GM18517 (cell line): Measurements from ENCODE around the gene USP6NL.
A peak's percentile ranks its signal among the peaks of the same experiment; 100 is the strongest.
"Not testable (repeated sequence)": the region's sequence is repeated elsewhere in the genome, so short reads cannot be mapped to it uniquely, and the experiment has no call there.

Experiments
- ATAC-seq: cut with Tn5 transposase; IDR thresholded peaks from one replicate; pipeline ENCODE4 v1.9.1; 2021; ENCODE audit warnings: mild to moderate bottlenecking, moderate library complexity; ENCODE audit not compliant: unreplicated experiment

USP6NL gene

DNA sequence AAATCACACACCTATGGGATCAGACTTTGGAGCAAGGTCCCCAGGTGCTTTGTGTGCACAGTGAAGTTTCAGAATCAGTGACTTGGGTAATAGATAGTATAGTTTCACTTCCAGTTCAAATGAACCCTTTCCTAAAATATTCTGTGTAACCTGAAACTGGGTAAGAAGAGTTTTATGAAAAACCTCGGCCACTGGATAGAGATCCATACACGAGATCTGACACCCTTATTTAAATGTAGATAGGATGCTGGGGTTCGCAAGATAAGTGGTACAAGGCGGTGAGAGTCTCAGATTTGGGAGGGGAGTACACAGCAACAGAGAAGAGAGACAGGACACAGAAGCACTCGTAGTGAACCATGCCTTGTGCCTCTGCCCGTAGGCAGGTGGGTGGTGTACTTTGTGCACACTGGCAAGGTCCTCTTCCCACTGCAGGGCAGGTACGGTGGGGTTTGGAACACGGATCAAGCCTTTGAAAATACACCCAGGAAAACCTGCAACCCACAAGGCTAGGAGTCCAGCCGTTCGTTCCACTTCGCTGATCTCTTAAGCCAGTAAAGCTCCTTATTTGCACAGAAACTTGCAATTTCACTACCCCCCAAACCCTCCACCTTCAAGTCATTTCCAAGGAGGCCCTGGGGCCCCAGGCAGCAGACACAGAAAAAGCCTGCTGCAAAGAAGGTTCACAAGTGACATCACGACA is 162.8 kb downstream of the USP6NL start:
- peak; percentile 94 for ATAC-seq

DNA sequence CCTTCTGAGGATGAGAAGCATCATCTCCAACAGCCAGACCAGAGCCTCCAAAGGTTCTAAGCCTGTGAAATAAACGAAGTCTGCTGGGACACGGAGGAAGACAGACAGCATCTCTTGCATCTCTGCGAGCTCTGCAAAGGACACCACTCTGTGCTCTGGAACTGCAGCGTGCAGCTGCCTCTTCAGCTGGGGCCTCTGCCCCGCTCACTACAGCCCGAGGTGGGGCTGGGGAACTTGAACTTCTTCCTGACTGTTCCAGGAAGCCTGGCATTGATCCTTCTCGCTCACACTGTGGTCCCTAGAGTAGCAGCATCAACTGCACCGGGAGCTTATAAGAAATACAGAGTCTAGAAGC is 163.3 kb downstream of the USP6NL start:
- ATAC-seq = peak; percentile 42

DNA sequence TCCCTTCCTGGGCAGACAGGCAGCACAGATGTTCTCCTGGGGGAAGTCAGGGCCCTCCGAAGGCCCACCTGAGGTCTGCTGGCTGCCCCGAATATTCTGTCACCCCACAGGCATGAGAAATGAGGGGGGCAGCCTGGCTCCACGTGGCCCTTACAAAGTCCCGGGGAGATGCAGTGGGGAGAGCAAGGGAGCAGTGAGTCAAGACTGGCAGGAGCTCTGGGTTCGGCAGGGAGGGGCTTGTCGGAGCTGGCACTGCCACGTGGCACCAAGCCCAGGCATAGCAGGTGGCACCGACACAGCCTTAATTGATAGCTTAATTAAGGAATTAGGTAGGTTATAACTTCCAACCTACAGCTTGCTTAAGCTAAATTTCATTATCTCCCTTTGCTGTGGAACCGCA is 163.9 kb downstream of the USP6NL start:
- ATAC-seq = no peak

DNA sequence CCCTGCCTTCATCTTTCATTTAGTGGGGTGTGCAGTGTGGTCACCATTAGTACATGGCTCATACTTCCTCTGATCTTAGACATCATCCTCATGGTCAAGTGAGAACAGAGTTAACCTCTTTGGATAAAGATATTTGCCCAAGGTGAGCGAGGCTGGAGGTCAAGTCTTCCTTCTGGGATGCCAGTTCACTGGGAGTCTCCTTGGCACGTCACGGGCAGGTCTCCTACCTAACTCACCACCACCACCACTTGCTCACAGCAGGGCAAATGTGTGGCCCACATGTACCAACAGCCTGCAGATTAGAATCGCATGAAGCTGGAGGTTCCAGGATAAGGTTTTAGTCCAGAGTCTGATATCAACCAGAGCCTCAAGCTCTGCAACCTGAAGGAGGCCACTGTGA is 164.6 kb downstream of the USP6NL start:
- ATAC-seq = no peak

DNA sequence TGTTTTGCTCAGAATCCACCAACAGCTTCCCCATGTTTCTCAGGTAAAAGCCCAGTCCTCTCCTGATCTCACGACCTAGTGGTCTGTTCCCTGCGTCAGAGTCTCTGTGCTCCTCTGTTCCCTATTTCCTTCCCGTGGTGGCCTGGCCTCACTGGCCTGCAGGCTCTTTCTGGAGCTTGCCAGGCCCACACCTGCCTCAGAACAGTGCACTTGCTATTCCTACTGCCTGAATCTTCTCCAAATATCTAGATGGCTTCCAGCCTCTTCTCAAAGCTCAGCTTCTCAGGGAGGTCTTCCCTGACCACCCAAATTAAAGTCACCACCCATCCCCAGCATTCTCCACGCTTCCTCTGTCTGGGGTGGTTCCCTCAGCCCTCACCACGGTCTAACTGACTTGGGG is 165.3 kb downstream of the USP6NL start:
- no peak for ATAC-seq

DNA sequence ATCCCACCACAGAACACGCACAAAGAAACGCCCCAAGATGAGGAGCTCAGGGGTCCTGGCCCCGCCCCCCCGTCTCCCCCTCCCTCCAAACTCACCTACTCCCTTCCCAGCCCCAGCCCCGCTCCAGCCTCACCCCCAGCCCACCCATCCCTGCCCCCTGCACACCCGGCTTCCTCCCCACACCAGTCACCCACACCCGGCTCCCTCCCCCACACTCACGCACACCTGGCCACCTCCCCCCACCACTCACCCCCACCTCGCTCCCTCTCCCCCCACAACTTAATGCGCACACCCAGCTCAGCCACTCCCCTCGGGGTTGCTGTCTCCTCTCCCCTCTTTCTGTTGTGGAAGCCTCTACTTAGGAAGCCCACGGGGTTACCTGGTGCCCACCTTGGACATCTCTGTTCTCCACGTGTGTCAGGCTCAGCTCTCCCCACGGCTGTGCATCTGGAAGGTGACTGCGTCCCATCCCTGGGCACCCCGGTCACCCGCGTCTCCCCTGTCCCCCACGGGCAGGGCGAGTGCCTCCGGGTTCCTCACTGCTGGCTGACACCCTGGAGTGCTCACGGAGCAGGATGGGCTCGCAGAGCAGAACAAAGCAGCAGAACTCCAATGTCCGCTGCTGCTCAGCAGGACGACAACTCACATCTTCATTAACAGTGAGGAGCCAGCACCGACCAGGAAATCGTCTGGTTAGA is 166.8 kb downstream of the USP6NL start:
- no peak for ATAC-seq

DNA sequence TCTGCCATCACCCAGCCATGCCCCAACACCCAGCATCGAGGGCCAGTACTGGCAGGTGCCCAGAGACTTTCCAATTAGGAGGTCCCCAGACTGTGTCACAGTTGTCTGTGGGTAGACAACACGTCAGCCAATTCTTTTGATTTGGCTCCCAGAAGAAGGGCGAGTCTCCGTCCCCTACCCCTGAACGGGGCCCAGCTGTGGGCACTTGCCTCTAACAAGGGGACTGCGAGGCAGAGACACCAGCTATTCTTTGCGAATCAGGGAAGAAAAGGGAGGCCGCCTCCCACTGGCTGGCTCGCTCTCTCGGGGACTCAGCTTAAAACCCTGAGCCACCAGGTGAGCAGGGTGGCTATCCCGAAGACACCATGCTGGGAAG is 167.3 kb downstream of the USP6NL start:
- ATAC-seq = no peak

DNA sequence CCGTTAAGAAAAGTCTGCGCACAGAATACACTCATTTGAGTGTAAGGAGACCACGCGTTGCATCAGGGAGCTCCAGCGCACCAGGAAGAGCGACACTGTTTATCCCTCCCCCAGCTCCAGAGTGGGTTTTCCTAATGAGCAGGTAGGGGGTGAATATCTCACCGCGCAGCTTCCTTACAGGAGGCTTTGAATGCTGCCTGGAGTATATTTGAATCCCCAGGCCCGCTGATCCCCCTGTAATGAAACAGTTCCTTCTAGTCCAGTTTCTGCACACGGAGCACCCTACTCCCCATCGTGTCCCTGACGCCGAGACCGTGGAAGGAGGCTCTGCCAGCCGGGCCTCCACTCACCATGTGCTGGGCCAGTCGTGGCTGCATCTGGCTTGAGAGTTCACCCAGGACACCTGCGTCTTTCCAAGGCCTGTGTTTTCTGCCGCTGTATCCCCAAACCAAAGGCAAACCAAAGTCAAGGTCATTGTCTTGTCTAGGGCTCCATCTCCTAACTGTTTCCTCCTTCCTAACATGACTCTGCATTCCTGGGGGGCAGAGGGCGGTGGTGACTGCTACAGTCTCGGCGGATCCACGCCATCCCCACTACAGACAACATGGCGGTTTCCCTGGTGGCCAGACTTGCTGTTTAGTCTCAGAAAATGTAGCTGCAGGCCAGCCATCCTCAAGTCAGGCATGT is 167.8 kb downstream of the USP6NL start:
- ATAC-seq = no peak

DNA sequence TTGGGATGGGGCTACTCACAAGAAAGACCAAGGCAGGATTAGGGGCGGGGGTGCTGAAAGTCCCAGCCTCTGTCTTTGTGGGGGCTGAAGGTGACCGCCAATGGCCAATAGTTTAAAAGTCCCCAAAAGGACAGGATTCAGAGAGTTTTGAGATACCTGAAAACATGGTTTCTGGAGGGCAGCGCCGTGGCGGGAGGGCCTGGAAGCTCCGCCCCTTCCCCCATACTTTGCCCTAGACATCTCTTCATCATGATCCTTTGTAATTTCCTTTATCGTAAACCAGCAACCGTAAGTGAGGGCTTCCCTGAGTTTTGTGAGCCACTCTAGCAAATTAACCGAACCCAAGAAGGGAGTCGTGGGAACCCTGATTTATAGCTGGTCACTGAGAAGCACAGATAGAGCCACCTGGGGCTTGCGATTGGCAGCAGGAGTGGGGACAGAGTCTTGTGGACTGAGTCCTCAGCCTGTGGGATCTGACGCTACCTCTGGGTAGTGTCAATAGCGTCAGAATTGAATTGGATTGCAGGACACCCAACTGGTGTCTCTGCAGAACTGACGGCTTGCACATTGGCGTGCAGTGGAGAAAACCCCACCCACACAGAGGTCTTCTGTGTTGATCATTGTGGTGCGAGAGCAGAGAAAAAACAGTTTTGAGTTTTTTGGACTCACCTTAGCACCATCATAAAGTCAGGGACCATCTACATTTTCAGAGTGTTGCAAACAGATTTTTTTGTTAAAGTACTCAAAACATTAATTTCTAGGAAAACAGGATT is 169.3 kb downstream of the USP6NL start:
- ATAC-seq = no peak

DNA sequence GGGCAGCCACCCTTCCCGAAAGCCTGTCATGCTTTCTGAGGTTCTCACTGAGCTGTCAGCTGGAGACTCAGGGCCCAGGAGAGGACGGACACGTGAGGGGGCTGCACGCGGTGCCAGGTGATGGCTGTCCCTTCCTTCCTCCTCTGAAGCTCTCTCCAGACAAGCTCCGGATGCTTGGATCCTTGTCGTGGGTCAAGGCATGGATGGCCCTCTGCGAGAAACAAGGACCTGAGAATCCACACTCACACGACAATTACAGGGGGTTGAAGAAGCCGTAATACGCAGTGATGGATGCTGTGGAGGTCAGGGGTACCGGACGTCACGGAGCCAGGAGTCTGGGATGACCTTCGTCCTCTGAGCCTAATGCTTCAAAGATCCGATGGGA is 170.3 kb downstream of the USP6NL start:
- ATAC-seq = no peak

DNA sequence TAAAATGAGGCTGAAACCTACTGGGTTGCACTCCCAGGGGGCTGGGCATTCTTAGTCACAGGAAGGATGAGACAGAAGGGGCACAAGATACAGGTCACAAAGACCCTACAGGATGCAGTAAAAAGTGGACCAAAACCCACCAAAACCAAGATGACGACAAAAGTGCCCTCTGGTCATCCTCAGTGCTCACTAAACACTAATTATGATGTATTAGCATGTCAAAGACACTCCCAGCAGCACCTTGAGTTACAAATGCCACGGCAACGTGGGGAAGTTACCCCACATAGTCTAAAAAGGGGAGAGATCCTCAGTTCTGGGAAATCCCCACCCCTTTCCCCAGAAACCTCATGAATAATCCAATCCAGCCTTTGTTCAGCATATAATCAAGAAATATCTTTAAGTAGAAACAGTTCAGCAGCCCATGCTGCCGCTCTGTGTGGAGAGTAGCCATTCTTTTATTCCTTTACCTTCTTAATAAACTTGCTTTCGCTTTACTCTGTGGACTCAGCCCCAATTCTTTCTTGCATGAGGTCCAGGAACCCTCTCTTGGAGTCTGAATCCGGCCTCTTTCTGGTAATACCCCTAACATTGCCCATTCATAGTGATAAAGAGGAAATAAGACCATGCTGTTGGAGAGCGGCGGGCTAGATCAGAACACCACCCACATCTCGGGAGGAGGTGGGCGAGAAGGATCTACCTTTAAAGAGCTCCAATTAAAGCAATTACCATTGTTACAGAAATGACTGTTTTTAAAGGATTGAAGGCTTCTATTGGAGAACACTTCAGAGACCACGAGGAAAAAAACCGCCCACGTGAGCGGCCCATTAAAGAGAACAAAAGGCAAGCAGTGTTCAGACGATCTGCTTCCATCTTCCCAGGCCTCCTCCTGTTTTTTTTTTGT is 170.9 kb downstream of the USP6NL start:
- ATAC-seq = no peak

DNA sequence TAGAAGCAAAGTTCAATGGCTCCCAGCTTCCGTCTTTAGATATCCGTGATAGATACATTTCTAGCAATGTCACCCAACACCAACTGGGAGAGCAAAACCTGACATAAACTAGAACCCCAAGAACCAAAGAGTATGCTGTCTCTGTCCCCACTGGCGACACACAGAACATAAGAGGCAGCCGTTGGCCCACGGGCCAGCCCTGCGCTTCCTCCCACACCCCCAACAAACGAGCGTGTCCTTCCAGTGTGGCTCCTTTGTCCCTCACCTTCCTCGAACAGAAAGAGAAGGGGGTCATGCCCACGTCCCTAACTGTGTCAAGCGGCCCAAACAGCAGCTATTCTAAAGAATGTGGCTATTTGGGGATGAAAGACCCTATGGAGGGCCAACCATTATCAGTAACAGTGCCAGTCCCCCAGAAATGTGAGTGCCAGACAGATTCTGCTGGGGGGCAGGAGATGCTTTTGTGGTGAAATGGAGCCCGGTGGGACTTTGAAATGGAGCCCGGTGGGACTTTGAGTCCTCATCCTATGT is 171.9 kb downstream of the USP6NL start:
- ATAC-seq = no peak

DNA sequence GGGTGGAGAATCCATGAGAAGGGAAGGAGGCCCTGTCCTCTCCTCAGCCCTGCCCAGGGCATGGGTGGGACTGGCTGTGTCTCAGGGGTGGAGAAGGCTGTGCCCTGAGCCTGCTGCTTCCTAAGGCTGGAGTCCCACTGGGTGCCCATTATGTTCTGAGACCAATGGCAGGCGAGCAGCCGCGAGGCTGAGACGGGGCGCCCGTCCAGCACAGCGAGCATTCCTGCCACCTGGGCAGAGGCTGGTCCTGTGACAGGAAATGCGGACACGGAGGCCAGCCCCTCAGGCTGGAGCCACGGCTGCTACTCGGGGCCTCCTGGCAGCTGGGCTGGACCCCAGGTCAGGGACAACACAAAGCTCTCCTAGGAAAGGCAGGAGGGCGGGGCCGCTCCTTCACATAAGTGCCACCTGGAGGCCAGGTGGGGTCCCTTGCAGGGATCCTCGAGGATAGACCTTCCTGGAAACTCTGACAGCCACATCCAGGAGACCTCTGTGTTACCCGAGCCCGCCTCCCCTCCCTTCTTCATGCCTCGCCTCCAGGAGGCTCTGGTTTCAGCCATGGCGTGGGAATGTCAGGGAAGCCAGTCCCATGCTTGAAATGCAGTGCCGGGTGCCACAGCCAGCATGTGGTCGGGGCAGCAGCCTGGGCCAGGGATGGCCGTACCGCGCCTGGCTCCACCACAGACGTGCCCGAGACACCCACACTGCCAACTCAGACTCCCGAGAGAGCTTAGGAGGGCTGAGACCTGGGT is 173.9 kb downstream of the USP6NL start:
- no peak for ATAC-seq

DNA sequence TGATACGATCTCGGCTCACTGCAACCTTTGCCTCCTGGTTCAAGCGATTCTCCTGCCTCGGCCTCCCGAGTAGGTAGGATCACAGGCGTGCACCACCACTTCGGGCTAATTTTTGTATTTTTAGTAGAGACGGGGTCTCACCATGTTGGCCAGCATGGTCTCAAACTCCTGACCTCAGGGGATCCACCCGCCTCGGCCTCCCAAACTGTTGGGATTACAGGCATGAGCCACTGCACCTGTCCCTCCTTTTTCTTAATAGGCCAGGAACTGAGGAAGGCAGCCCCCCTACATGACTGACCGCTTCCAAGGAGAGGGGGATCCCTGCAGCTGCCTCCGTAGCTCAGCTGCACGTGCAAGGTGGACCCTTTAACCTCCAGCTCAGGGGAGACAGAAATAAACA is 175.0 kb downstream of the USP6NL start:
- not testable (repeated sequence) for ATAC-seq

DNA sequence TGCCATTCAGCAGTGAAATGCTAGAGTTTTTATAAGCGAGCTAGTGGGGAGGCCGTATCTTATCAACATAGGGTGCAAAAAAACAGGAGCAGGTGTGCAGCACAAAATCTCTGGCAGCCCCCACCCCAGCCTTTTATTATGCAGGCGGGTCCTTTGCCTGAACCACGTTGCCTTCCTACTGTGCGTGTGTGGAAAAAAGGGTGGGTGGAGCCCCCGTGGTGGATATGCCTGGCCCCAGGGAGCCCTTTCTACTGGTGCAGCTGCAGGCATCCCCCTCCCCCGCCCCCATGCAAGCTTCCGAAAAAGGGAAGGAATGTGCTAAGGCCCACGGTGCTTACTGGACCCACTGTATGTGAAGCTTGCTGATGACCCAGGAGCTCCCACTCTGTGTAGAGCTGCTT is 175.9 kb downstream of the USP6NL start:
- no peak for ATAC-seq

DNA sequence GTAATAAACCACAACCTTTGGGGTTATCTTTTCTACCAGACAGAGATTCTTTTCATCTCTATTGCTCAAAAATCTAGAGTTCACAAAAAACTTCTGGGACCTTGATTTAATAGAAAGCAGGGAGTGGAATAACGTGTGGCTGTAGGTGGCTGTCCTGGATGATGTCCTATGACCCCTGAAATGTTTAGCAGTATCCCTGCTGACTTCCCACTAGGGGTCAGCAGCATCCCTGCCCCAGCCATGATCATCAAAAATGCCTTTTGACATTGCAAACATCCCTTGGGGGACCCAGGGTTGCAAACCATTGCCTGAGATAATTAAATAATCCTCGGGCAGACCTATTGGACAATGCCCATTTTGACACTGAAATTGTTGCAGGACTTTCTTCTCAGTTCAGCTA is 177.1 kb downstream of the USP6NL start:
- ATAC-seq = no peak

DNA sequence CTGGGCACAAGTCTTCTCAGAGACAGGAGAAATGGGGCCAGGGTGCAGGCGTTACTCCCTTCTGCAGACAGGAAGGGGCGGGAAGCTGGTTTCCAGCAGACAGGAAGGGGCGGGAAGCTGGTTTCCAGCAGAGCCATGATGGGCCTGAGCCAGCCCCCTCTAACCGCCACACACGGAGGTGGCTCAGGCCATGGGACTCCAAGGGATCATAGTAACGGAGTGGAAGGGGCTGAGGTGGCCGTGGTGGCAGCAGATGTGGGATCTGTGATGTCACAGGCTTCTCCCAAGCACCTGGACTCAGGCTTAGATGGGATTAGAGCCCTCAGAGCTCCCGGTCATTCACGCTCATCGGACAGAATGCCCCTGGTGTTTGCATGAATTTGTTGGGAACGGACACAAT is 177.8 kb downstream of the USP6NL start:
- ATAC-seq = no peak

DNA sequence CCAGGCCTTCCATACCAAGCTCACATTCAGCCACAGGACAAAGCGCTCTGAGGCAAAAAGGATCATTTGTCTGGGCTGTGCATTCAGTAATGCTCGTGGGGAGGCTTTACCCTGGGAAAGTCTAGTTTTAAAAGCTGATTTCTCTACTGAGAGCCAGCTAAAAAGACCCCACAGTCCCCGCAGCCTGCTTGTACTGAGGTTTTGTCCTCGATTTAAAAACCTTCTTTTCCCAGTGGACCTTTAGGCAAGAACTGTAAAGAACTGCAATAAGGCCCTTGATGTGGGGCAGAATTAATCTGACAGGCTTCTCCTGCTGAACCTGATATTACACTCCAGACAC is 180.3 kb downstream of the USP6NL start:
- no peak for ATAC-seq

DNA sequence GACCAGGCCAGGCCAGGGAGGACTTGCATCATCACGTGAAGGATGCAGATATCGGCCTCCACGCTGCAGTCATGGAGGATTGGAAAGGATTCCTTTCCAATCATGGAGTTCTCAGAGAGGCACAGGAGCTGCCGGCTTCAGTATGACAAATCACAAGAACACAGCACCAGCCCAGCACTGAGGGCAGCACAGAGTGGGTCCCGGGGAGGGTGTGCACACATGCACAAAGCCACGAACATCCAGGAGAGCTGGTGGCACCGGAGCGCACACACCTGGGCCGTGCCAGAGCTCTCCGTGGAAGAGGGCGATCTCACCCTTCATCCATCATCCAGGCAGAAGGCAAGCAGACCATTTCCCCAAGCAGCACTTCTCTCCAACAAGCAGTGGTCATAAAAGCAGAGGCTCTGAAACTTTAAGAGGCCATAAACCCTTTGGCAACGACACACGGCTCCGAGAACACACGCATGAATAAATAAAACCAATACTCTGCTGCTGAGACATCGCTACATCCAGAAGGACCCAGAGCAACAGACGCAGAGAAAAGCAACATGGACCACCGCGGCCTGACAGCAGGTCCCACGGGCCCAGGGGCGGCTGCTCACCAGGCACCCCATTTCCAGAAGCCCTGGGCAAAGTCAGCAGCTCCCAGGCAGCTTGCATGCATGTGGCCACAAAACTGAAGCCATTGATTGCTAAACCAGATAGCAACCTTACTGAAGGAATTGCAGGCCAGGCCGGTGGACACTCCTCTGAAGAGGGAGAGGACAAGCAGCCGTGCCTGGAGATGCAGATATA is 180.8 kb downstream of the USP6NL start:
- no peak for ATAC-seq
